ENCODE data around the gene EPHA5. TPM values are rescaled to one million over a fixed set of nuclear protein-coding genes. Genes with fewer than 3 reads are reported as not detected.

Gene EPHA5
- polyA plus RNA-seq, 1 donor (not counting 4 experiments of a cell fraction or from before 2014, with no cell fraction given) = not detected

- dilution Hi-C loops (cut with MboI; ENCODE audit: extremely low pct_ligation_motif_present, low sequenced_read_pairs) = no loop called here
- no peaks in the 10 kb centered on the region for H4K20me1 ChIP-seq (ENCODE audit: control insufficient read depth, extremely low read depth, insufficient read depth, low read length)
- no peak overlapping the region for H3K27ac ChIP-seq (ENCODE audit: control insufficient read depth, insufficient read depth, low read length)
- H3K9me3 ChIP-seq (ENCODE audit: control insufficient read depth, low read depth, low read length) = no peaks in the 10 kb centered on the region
- no peaks in the 10 kb centered on the region for H3K27me3 ChIP-seq (ENCODE audit: control insufficient read depth, extremely low read depth, insufficient read depth, low read length)
- H2AFZ ChIP-seq (ENCODE audit: control insufficient read depth, low read length) = no peak overlapping the region
- no peaks in the 10 kb centered on the region for H3K9me1 ChIP-seq (ENCODE audit: control insufficient read depth, extremely low read depth, insufficient read depth, low read length)
- no peaks in the 10 kb centered on the region for H3K4me1 ChIP-seq (ENCODE audit: control insufficient read depth, extremely low read depth, insufficient read depth, low read length)
- H3K4me3 ChIP-seq (ENCODE audit: control insufficient read depth in 2 of 3, extremely low read depth in 1 of 3, insufficient read depth in 2 of 3, low read depth in 1 of 3, low read length in 3 of 3) = no peak overlapping the region
- no peak for DNase-seq (ENCODE audit: low read depth, low spot score)
- H3K9ac ChIP-seq (ENCODE audit: control insufficient read depth, extremely low read depth, insufficient read depth, low read length) = no peak overlapping the region
- no peaks in the 10 kb centered on the region for H3K36me3 ChIP-seq (ENCODE audit: control insufficient read depth in 2 of 2, extremely low read depth in 1 of 2, insufficient read depth in 2 of 2, low read length in 2 of 2)
- no peak for FAIRE-seq
- no peak overlapping the region for H3K4me2 ChIP-seq (ENCODE audit: control insufficient read depth, extremely low read depth, insufficient read depth, low read depth, low read length)
- TF ChIP-seq EZH2 (IDR thresholded peaks at IDR 0.05; ENCODE audit: low read length) (no peak), CTCF (optimal IDR thresholded peaks at IDR 0.05 in 1 of 3, IDR thresholded peaks at IDR 0.05 in 1 of 3, conservative IDR thresholded peaks at IDR 0.05 in 1 of 3; ENCODE audit: extremely low read depth in 1 of 3, insufficient read depth in 2 of 3, low read length in 3 of 3) (no peak)
- no peaks in the 10 kb centered on the region for H3K79me2 ChIP-seq (ENCODE audit: control insufficient read depth, insufficient read depth, low read length)
Measured at GRCh38 chr4:65344278-65344825, 325.9 kb downstream of the EPHA5 start.

GRCh38 chr4:65343342-65343741 lies 326.9 kb downstream of the EPHA5 start:
- H3K27ac ChIP-seq (ENCODE audit: control insufficient read depth, insufficient read depth, low read length) = no peak overlapping the region
- TF ChIP-seq EZH2 (IDR thresholded peaks at IDR 0.05; ENCODE audit: low read length) = no peak
- TF ChIP-seq CTCF (optimal IDR thresholded peaks at IDR 0.05 in 1 of 3, IDR thresholded peaks at IDR 0.05 in 1 of 3, conservative IDR thresholded peaks at IDR 0.05 in 1 of 3; ENCODE audit: extremely low read depth in 1 of 3, insufficient read depth in 2 of 3, low read length in 3 of 3) = no peak
- no peak overlapping the region for H2AFZ ChIP-seq (ENCODE audit: control insufficient read depth, low read length)
- H3K79me2 ChIP-seq (ENCODE audit: control insufficient read depth, insufficient read depth, low read length) = no peaks in the 10 kb centered on the region
- DNase-seq (ENCODE audit: low read depth, low spot score) = no peak
- no peaks in the 10 kb centered on the region for H3K27me3 ChIP-seq (ENCODE audit: control insufficient read depth, extremely low read depth, insufficient read depth, low read length)
- H3K4me3 ChIP-seq (ENCODE audit: control insufficient read depth in 2 of 3, extremely low read depth in 1 of 3, insufficient read depth in 2 of 3, low read depth in 1 of 3, low read length in 3 of 3) = no peak overlapping the region
- no peaks in the 10 kb centered on the region for H4K20me1 ChIP-seq (ENCODE audit: control insufficient read depth, extremely low read depth, insufficient read depth, low read length)
- H3K9ac ChIP-seq (ENCODE audit: control insufficient read depth, extremely low read depth, insufficient read depth, low read length) = no peak overlapping the region
- no peaks in the 10 kb centered on the region for H3K9me3 ChIP-seq (ENCODE audit: control insufficient read depth, low read depth, low read length)
- dilution Hi-C loops (cut with MboI; ENCODE audit: extremely low pct_ligation_motif_present, low sequenced_read_pairs) = no loop called here
- H3K36me3 ChIP-seq (ENCODE audit: control insufficient read depth in 2 of 2, extremely low read depth in 1 of 2, insufficient read depth in 2 of 2, low read length in 2 of 2) = no peaks in the 10 kb centered on the region
- H3K4me2 ChIP-seq (ENCODE audit: control insufficient read depth, extremely low read depth, insufficient read depth, low read depth, low read length) = no peak overlapping the region
- H3K4me1 ChIP-seq (ENCODE audit: control insufficient read depth, extremely low read depth, insufficient read depth, low read length) = no peaks in the 10 kb centered on the region
- FAIRE-seq = no peak
- H3K9me1 ChIP-seq (ENCODE audit: control insufficient read depth, extremely low read depth, insufficient read depth, low read length) = no peaks in the 10 kb centered on the region

Measured in keratinocyte (primary cell).